Measurements from ENCODE around the gene TRIM47. TPM values are rescaled to one million over a fixed set of nuclear protein-coding genes. Genes with fewer than 3 reads are reported as not detected.

TRIM47 gene
- total and polyA plus RNA-seq, 2 of the 13 experiments (the other 11 are each of a cell fraction or from before 2014, with no cell fraction given) = 33.5 to 82.0 TPM

DNA sequence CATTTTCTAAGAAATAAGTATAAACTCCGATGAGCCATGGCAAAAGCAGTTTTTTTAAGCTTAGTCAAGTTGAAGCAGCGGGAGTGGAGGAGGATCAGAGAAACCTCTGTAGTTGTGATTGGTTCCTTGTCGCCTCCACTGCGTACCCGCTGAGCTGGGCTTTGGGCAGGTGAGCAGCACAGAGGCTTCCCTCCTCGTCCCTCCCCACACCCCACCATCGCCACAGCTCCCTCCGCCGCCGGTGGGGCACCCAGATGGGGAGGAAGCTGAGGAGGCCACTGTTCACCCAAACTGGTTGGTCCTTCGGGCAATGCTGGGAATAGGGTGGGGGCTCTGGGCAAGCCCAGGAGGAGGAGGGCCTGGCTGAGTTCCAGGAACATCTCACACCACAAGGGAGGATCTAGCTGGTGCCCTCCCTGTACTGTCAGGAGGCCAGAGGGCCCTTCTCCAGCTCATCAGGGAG, 31.5 kb upstream of the TRIM47 start (continued):
- TF ChIP-seq, protein P1, sequence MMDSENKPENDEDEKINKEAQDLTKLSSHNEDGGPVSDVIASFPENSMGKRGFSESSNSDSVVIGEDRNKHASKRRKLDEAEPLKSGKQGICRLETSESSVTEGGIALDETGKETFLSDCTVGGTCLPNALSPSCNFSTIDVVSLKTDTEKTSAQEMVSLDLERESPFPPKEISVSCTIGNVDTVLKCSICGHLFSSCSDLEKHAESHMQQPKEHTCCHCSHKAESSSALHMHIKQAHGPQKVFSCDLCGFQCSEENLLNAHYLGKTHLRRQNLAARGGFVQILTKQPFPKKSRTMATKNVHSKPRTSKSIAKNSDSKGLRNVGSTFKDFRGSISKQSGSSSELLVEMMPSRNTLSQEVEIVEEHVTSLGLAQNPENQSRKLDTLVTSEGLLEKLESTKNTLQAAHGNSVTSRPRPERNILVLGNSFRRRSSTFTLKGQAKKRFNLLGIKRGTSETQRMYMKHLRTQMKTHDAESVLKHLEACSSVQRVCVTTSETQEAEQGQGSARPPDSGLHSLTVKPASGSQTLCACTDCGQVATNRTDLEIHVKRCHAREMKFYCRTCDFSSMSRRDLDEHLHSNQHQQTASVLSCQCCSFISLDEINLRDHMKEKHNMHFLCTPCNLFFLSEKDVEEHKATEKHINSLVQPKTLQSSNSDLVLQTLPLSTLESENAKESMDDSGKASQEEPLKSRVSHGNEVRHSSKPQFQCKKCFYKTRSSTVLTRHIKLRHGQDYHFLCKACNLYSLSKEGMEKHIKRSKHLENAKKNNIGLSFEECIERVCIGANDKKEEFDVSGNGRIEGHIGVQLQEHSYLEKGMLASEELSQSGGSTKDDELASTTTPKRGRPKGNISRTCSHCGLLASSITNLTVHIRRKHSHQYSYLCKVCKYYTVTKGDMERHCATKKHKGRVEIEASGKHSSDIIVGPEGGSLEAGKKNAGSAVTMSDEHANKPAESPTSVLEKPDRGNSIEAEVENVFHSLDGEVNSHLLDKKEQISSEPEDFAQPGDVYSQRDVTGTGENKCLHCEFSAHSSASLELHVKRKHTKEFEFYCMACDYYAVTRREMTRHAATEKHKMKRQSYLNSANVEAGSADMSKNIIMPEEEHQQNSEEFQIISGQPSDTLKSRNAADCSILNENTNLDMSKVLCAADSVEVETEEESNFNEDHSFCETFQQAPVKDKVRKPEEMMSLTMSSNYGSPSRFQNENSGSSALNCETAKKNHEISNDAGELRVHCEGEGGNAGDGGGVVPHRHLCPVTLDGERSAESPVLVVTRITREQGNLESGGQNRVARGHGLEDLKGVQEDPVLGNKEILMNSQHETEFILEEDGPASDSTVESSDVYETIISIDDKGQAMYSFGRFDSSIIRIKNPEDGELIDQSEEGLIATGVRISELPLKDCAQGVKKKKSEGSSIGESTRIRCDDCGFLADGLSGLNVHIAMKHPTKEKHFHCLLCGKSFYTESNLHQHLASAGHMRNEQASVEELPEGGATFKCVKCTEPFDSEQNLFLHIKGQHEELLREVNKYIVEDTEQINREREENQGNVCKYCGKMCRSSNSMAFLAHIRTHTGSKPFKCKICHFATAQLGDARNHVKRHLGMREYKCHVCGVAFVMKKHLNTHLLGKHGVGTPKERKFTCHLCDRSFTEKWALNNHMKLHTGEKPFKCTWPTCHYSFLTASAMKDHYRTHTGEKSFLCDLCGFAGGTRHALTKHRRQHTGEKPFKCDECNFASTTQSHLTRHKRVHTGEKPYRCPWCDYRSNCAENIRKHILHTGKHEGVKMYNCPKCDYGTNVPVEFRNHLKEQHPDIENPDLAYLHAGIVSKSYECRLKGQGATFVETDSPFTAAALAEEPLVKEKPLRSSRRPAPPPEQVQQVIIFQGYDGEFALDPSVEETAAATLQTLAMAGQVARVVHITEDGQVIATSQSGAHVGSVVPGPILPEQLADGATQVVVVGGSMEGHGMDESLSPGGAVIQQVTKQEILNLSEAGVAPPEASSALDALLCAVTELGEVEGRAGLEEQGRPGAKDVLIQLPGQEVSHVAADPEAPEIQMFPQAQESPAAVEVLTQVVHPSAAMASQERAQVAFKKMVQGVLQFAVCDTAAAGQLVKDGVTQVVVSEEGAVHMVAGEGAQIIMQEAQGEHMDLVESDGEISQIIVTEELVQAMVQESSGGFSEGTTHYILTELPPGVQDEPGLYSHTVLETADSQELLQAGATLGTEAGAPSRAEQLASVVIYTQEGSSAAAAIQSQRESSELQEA (CRISPR knock-in tag; IDR thresholded peaks at IDR 0.05; ENCODE audit: not compliant biosample characterization) = no peak
- TF ChIP-seq AGO1 (IDR thresholded peaks at IDR 0.05; ENCODE audit: low read depth, low read length, poor library complexity, severe bottlenecking) (no peak), NAIF1 (CRISPR knock-in tag; IDR thresholded peaks at IDR 0.05; ENCODE audit: borderline replicate concordance) (no peak), ADNP (CRISPR knock-in tag; IDR thresholded peaks at IDR 0.05) (no peak), BHLHE40 (IDR thresholded peaks at IDR 0.05; ENCODE audit: low read length) (no peak), REL (CRISPR knock-in tag; conservative IDR thresholded peaks at IDR 0.05) (no peak)
- TF ChIP-seq, protein P2, sequence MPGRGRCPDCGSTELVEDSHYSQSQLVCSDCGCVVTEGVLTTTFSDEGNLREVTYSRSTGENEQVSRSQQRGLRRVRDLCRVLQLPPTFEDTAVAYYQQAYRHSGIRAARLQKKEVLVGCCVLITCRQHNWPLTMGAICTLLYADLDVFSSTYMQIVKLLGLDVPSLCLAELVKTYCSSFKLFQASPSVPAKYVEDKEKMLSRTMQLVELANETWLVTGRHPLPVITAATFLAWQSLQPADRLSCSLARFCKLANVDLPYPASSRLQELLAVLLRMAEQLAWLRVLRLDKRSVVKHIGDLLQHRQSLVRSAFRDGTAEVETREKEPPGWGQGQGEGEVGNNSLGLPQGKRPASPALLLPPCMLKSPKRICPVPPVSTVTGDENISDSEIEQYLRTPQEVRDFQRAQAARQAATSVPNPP (CRISPR knock-in tag; IDR thresholded peaks at IDR 0.05) = no peak

Data from HepG2 (cell line).